GM21723 (cell line): ENCODE measurements around the gene RASAL1.
A peak's percentile ranks its signal among the peaks of the same experiment; 100 is the strongest.

ENCODE experiments used
- ATAC-seq: cut with Tn5 transposase; IDR thresholded peaks from one replicate; pipeline ENCODE4 v1.9.1; 2021; ENCODE audit warnings: mild to moderate bottlenecking, moderate library complexity; ENCODE audit not compliant: unreplicated experiment

The RASAL1 gene

DNA sequence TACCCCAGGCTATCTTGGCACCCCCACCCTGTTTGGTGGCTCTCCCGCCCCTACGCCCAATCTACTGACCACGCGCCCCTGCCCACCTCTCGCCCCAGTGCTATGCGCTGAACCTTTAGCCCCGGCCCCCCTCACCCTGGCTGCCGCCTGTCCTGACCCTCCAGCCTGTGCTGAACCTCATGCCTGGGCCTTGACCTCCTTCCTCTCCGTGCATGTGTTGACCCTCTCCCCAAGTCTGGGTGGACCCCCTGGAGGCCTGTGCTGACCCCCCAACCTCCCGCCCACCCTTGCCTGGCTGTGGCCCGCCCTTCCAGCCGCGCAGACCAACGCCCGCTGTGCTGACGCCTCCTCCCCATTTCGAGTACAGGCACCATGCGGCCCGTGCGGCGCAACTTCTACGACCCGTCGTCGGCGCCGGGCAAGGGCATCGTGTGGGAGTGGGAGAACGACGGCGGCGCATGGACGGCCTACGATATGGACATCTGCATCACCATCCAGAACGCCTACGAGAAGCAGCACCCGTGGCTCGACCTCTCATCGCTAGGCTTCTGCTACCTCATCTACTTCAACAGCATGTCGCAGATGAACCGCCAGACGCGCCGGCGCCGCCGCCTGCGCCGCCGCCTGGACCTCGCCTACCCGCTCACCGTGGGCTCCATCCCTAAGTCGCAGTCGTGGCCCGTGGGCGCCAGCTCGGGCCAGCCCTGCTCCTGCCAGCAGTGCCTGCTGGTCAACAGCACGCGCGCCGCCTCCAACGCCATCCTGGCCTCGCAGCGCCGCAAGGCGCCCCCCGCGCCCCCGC, 58.3 kb downstream of the RASAL1 start:
- ATAC-seq = no peak

DNA sequence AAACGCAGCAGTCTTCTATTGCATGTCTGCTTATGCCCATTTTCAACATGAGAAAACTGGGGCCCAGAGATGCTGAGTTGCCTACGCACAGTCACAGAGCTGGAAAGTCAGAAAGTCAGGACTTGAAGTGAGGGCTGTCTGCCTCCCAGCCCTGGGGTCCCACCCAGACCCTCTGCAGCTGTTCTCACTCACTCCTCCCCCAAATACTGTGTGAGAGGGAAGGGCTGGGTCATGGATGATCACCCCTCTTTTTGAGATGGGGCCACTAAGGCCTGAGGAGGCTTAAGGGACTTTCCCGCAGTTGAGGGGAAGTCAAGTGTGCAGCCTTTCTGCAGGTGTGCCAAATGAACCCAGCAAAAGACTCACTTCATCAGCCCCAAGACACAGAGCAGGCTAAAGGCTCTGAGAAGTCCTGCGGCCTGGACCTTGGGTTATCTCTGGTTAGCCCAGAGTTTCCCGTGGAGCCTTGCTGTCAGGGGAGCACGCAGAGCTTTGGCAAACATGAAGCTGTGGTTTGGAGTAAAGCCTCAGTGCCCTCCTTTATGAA, 60.4 kb downstream of the RASAL1 start:
- ATAC-seq = peak; percentile 94

DNA sequence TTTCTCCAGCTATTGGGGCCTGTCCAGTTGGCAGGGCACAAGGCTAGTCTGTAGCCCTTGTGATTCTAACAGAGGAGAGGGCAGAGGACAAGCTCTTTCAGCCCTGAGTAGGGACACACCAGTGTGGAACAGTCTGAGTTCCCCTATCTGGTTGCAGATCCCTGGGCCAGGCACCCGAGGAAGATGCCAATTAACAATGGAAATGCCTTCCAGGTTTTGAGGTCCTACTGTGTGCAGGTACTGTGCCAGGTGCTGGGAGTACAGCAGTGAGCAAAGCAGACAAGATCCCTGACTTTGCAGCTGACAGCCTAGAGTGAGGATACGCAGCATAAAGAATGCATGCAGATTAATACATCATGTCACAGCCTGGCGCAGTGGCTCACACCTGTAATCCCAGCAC, 62.0 kb downstream of the RASAL1 start:
- no peak for ATAC-seq

DNA sequence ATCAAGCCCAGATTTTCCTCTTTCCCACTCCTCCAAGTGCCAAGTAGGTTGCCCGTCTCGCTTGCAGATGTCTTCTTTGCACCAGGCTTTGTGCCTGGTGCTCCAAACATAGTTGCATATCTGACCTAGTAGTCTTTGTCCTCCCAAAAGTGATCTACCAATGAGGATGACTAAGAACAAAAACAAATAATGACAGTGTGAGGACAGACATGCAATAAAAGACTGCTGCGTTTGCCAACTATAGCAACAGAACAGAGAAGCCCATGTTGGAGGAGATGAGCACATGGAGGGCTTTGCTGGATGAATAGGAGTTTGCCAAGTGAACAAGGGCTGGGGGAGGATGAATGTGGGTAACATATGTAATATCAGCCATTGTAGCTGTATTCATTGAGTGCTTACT, 63.4 kb downstream of the RASAL1 start:
- ATAC-seq = no peak

DNA sequence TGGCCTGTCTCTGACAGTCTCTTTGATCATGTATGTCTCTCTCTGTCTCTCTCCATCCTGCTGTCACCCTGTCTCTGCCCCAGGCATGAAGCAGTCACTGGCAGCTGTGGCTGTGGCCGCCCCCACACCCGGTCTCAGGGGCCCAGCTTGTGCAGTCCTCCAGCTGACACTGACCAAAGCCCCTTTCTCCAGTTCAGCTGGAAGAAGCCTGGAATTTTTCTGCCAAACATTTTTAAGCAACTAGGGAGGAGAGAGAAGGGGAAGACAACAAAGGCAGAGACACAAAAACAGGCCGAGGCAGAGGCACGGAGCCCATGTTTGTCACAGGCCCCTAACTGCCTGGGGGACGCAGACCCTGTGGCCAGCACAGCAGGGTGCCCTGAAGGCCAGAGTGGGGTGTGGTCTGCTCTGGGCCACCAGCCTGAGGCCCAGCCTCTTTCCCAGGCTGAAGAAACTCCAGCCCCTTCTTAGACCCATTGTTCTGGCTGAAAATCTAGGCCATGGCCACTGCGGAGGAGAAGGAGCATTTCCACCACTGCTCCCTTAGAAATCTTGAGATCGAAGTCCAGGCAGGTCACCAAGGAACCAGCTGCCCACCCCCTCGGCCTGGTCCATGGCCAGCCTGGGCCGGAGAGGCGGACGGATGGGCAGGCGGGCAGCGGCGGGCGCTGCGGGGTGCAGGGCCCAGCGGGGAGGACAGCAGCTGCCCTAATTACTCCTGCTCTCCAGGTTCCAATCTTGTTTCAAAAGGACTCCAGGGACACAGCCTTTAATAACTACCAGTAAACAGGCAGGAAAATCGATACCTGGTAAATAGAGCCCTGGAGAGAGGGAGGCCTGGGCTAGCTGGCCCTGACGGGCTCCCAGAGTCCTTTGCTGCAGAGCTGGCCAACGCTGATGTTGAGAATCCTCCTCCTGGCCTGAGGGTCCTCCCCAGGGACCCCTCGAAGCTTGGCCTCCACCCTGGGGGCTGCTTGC, 64.1 kb downstream of the RASAL1 start:
- ATAC-seq = no peak

DNA sequence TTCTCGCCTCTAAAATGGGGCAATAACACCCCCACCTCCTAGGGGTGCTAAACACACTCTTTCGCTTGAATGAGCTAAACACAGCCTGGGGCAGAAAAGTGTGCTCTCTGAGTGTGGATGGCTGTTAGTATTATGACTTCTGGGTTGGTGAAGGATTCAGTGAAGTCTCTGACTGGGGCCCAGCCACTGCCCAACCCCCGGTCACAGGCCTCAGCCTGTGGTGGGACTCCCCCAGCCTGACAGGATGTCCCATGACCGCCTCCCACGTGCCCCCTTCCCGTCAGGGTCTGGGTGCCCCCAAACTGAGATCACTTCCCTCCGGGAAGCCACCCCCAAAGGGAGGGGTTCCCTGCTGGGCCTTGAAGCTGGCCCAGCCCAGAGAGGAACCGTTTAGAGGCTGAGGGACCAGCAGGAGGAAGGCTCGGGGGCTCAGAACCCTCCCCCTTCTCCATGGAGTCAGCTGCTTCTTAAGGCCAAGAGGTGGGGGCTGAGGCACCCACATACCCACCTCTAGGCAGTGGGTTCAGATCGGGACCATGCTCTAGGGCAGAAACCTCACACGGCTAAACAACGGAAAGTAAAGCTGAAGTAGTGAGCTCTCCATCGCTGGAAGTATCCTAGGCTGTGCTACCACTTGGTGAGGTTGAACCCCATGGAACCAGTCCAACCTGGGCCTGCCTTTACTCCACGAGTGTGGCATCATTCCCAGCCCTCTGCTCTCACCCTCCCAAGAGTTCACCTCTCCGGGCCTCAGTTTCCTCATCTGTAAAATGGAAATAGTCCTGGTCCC, 65.2 kb downstream of the RASAL1 start:
- ATAC-seq = peak; percentile 63

DNA sequence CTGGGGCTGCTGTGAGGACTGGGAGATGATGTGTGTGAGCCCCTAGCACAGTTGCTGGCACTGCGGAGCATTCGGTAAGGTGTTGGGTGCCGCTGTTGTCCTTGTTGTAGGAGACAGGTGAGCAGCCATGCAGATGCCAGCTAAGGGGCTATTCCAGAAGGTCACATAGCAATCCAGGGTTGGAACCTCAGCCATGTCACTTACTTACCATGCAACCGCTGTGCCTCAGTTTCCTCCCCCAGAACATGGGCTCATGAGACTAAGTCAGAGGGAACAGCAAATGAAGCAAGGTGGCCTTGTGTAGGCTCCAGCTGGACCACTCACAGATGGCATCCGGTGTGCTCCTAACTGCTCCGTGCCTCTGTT, 65.8 kb downstream of the RASAL1 start:
- ATAC-seq = no peak

DNA sequence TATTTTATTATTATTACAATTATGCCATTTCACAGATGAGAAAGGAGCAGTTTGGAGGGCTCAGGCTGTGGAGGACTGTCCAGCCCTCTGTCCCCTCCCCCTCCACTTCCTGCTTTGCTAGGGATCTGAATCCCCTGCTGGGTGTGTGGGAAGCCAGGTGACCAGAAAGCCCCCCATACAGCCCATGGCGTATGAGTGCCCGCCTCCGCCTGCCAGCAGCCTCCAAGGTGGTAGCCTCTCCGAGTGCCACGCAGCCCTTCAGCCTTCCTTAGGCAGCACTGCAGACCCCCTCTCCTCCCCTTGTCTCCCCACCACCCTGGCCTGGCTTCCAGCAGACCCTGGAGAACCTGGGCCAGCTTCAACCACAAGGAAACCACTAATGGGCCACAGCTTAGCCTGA, 66.4 kb downstream of the RASAL1 start:
- ATAC-seq = no peak

DNA sequence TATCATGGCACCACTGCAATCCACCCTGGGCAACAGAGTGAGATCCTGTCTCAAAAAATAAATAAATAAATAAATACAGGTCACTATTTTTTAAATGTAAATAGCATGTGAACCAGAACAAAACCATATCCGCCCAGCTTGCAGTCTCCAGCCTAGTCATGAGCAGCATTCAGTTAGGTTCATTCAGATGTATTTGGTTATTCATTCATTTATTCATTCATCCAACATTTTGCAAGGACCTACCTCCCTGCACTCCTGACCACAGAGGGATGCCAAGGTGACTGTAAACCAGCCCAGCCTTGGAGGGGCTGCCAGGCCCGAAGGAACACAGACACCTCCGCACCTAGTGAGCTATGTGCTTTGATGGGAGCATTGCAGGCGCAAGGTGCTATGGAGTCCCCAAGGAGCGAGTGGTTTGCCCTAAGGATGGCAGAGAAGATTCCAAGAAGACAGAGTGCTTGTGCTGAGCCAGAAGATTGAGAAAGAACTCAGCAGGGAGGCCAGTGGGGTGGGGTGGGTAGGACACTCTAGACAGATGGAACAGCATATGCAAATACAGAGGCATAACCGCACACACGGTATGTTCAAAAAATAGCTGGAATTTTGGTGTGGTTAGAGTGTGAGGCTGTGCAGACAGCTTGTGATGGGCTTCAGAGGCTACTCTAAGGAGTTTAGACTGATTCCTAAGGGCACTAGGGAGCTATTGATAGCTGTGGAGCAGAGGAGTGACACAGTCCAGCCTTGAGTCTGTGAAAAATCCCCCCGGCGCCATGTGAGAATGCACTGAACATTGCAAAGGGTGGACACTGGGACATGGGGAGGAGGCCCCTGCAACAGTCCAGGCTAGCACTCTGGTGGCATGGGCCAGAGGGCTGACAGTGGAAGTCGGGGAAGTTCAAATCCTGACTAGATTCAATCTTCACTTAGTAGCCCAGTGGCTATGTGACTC, 67.3 kb downstream of the RASAL1 start:
- no peak for ATAC-seq

DNA sequence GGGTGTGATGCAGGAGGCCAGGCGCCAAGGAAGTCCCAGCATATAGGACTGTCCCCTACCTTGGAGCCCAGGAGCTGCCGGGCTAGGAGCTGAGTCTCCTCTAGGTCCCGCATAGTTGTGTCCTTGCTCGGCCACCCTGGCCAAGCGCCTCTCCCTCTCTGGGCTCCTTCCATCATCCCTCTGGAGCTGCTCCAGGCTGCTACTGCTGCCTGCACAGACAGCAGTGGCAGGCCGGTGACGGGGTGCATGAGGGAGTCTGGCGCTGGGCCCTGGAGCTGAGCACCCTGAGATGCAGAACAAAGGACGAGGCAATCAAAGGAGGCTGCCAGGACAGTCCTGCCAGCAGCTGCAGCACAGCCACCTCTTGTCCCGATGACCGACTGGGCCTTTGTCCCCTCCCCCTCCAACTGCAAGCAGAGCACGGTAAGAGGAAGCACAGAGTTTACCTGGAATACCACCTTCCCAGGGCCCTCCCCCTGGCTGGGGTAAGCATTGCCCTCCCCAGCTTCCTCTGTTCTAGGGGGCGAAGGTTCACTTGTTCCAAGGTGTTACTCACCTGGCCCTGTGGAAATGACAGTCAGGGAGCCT, 68.7 kb downstream of the RASAL1 start:
- no peak for ATAC-seq

DNA sequence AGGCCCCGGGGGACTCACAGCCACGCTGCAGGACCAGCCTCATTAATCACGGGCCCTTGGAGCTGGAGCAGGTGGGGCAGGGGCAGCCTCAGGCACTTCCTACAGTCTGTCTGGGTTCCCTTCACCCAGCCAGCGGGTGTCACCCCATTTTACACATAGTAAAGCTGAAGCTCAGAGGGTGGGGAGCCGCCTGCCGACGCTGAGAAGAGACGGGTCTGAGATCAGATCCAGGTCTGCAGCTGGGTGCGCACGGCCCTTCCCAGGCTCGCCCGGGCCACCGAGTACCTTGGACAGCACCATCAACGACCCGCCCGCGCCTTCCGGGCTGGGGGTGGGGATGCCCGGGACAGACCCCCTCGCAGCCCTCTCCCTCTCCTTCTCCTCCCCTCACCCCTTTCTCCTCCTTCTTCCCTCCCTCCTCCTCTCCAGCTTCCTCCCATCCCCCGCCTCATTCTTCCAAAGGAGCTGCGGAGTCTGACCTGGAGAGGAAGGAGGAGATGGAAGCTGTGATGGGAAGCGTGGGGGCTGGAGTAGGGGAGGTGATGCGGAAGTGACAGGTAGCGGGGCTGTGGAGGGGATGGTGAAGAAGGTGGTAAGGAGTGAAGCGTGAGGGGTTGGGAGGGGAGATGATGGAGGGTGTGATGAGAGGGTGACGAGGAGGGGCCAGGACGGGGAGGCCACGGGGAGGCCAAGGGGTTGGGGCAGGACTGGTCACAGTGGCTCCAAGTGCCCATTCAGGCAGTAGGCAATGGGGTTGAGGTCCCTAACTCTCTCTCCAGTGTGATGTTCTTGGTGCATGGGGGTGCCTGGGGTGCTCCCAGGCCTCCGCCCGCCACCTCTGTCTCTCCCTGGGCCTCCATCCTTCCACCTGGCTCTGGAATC, 70.2 kb downstream of the RASAL1 start:
- ATAC-seq = no peak

DNA sequence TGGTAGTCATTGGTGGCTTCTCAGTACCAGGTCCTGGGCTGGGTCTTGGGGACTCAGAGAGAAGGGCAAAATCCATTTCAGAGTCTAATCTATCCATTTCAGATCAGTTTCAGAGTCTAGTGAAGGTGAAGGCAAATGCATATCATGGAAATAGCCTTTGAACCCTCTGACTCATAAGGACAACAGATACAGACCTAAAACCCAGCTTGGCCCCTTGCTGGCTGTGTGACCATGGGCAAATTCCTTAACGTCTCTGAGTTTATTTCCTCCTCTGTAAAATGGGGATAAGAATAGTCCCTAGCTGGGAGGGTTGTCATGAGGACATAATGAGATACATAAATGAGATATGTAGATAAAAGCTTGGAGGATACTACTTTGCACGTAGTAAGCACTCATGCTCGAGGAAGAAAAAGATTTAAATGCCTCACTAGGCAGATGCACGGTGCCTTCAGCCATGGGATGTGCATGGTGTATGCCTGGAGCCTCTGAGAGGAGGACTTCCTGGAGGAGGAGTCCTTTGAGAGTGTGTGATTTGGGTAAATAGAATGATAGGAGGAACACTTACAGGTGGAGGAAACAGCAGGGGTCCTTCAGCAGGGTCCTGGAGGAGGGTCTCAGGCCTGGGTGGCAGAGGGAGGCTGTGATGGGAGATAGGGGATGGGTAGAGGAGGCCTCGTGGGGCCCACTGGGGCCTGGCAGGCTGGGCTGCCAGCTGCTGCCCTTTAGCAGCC, 71.0 kb downstream of the RASAL1 start:
- no peak for ATAC-seq

DNA sequence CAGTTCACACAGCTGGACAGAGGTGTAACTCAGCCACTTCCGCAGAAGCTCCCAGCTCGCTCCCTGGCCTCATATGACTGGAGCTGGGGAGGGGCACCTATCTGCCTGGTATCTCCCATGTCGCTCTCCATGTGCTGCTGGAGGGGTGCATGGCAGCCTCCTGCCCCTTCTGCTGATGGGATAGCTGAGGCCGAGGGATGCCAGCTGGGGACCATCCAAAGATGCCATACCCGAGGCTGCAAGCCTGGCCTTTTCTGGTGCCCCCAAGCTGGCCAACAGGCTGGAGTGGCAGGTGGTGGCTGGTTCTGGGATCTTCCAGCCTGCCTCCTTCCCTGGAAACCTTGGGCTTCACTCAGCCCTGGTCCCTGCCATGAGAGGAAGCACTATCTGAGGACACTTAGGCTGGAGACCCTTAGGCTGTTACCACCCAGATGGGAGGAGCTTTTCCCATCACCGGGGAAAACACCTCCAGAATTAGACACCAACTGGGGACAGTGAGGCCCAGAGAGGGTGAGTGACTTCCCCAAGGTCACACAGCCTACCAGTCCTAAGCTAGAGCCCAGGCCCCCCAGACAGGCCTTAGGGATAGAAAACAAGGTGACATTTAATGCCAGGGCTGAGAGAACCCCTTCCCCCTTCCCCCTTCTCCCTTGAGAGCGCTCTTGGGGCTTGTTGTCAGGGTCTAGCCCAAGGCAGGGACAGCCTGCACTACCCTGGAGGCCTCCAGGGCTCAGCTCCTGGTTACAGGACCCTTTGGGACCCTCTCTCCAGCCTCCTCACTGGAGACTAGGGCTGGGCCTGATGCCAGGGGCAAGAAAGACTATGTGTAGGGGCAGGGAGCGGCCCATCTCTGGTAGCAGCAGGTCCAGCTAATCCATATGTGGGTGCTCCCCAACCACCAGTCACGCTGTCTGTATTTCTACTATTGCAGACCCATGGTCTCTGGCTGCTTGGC, 71.9 kb downstream of the RASAL1 start:
- ATAC-seq = no peak

DNA sequence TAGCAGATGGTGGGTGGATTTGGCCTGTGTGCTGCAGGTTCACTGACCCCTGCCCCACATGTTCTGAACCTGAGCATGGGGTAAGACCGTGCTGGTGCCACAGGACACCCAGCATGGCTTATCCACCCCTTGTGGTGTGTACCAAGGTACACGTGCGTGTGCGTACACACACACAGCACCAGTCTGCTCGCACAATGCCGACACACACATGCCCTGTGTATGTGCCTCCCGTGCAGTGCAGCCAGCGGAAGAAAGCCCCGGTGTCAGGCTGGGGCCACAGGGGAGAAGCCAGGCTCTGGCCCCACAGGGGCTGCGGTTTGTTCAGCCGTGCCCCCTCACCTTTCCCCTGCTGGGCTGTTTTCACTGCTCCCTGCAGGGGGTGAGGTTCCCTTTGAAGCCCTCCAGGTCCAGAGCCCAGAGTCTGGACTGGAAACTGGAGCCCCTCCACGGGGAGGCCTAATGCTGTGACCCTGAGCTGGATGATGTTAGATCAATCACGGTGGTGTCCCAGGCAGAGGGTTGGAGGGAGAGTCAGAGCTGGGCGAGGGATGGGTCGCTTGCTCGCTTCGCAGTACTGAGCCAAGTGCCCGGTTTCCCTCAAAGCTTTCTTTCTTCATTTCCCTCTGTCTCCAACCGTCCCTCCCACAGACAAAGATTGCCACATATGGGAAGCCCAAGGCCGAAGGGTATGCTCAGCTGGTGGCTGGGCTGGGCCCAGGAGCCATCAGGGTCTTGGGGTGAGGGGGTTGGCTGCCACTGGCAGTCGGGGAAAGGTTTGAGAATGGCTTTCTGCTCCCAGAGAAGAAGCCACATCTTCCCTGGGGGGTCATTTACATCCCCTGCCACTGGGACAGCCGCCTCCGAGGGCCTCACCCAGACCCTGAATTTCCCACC, 72.8 kb downstream of the RASAL1 start:
- ATAC-seq = no peak

DNA sequence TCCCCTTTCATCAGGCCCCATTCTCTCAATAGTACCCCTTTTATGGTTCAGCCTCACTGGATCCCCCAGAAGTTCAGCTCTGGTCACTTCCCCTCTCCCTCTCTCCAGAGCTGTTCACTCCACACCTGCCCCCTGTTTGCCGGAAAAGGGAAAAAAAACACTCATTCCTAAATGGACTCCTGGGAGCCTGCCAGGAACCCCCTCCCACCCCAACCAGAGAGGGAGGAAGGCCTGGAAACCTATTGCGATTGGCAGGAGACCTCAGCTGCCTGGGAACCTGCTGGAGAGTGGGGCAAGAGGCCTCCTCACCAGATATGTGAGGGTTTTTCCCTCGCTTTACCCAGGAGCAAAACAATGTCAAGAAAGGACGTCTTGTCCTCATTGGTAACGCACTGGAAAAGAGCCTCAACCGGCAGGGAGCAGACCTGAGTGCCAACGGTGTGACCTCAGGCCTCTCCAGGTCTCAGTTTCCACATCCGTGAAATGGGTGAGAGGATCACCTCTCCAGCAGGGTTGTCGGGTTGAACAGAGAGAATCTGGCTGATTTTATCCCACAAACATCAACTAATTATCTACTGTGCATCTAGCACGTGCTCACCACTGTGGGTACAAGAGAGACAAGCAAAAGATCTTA, 74.4 kb downstream of the RASAL1 start:
- ATAC-seq = no peak
